Measurements from ENCODE around the gene DLEC1.

- TF ChIP-seq POLR2A (IDR thresholded peaks at IDR 0.05) = no peak
- TF ChIP-seq POLR2AphosphoS5 (IDR thresholded peaks at IDR 0.05) = no peak
- TF ChIP-seq CTCF (IDR thresholded peaks at IDR 0.05) = no peak
- TF ChIP-seq EP300 (IDR thresholded peaks at IDR 0.05) = no peak
These were observed 107.5 kb downstream of the DLEC1 start for GRCh38 chr3:38146504-38146903.
